H9 (cell line): ENCODE data around the gene MIPEP. TPM values are rescaled to one million over a fixed set of nuclear protein-coding genes. Genes with fewer than 3 reads are reported as not detected.

Experiments
- DNase-seq: peaks from one replicate; pipeline ENCODE4 v3.0.0-alpha.2; 2017
- H2AFZ ChIP-seq: one replicate; pipeline ENCODE4 v1.6.1; 2013; ENCODE audit warnings: mild to moderate bottlenecking, low read length, control low read depth, moderate library complexity
- H2AK5ac ChIP-seq: 2 replicates; pipeline ENCODE4 v1.6.1; 2013; ENCODE audit warnings: low read length, control low read depth, mixed read lengths; ENCODE audit not compliant: insufficient read length
- H2BK120ac ChIP-seq: one replicate; pipeline ENCODE4 v1.6.1; 2013; ENCODE audit warnings: low read depth, mild to moderate bottlenecking, low read length, control low read depth, inconsistent platforms; ENCODE audit not compliant: poor library complexity, severe bottlenecking
- H2BK12ac ChIP-seq: 2 replicates; pipeline ENCODE4 v1.6.1; 2013; ENCODE audit warnings: low read length, control low read depth, mixed read lengths, low read depth; ENCODE audit not compliant: insufficient read length
- H2BK15ac ChIP-seq: 2 replicates; pipeline ENCODE4 v1.6.1; 2013; ENCODE audit warnings: low read depth, low read length, control low read depth
- H2BK20ac ChIP-seq: one replicate; pipeline ENCODE4 v1.6.1; 2013; ENCODE audit warnings: low read depth, mild to moderate bottlenecking, low read length, control low read depth, inconsistent platforms; ENCODE audit not compliant: poor library complexity, severe bottlenecking
- H2BK5ac ChIP-seq: 2 replicates; pipeline ENCODE4 v1.6.1; 2013; ENCODE audit warnings: low read length, control low read depth, mixed read lengths; ENCODE audit not compliant: insufficient read length
- H3K14ac ChIP-seq: 2 replicates; pipeline ENCODE4 v1.6.1; 2013; ENCODE audit warnings: low read length, control low read depth; ENCODE audit not compliant: insufficient read depth
- H3K18ac ChIP-seq: 2 replicates; pipeline ENCODE4 v1.6.1; 2013; ENCODE audit warnings: low read depth, mild to moderate bottlenecking, mixed read lengths, low read length, control low read depth; ENCODE audit not compliant: insufficient read length
- H3K23ac ChIP-seq: 2 replicates; pipeline ENCODE4 v1.6.1; 2013; ENCODE audit warnings: low read length, control low read depth, mixed read lengths, low read depth; ENCODE audit not compliant: insufficient read length
- H3K23me2 ChIP-seq: 2 replicates; pipeline ENCODE4 v1.6.1; 2013; ENCODE audit warnings: low read depth, mild to moderate bottlenecking, mixed read lengths, low read length, control low read depth; ENCODE audit not compliant: insufficient read length, poor library complexity, severe bottlenecking
- H3K27ac ChIP-seq: 2 replicates; pipeline ENCODE4 v1.5.1; 2013; ENCODE audit warnings: low read length, control low read depth, mixed read lengths, low read depth; ENCODE audit not compliant: insufficient read length
- H3K27me3 ChIP-seq: 2 replicates; pipeline ENCODE4 v1.6.1; 2013; ENCODE audit warnings: low read length, control low read depth, inconsistent platforms; ENCODE audit not compliant: insufficient read depth
- H3K4ac ChIP-seq: 2 replicates; pipeline ENCODE4 v1.6.1; 2013; ENCODE audit warnings: low read depth, mild to moderate bottlenecking, control low read depth, inconsistent platforms, low read length, moderate library complexity
- H3K4me1 ChIP-seq: 2 replicates; pipeline ENCODE4 v1.6.1; 2013; ENCODE audit warnings: low read length, control low read depth, inconsistent platforms; ENCODE audit not compliant: insufficient read depth
- H3K4me2 ChIP-seq: 2 replicates; pipeline ENCODE4 v1.6.1; 2013; ENCODE audit warnings: low read length, control low read depth, mixed read lengths; ENCODE audit not compliant: insufficient read length, insufficient read depth
- H3K56ac ChIP-seq: 2 replicates; pipeline ENCODE4 v1.6.1; 2013; ENCODE audit warnings: low read depth, mild to moderate bottlenecking, mixed read lengths, low read length, control low read depth; ENCODE audit not compliant: insufficient read length
- H3K79me1 ChIP-seq: 2 replicates; pipeline ENCODE4 v1.6.1; 2013; ENCODE audit warnings: low read depth, mild to moderate bottlenecking, moderate library complexity, low read length, control low read depth, inconsistent platforms; ENCODE audit not compliant: insufficient read depth, poor library complexity, severe bottlenecking
- H3K79me2 ChIP-seq: 2 replicates; pipeline ENCODE4 v1.6.1; 2013; ENCODE audit warnings: low read length, control low read depth, inconsistent platforms; ENCODE audit not compliant: insufficient read depth
- H3K9ac ChIP-seq: 2 replicates; pipeline ENCODE4 v1.6.1; 2013; ENCODE audit warnings: low read length, control low read depth, mixed read lengths; ENCODE audit not compliant: insufficient read length; ENCODE audit errors: extremely low read depth
- H3K9me3 ChIP-seq: one replicate; pipeline ENCODE4 v1.6.1; 2013; ENCODE audit warnings: low read depth, low read length, inconsistent platforms; ENCODE audit not compliant: control insufficient read depth
- H3T11ph ChIP-seq: one replicate; pipeline ENCODE4 v1.6.1; 2013; ENCODE audit warnings: mild to moderate bottlenecking, low read length, control low read depth, inconsistent platforms
- H4K20me1 ChIP-seq: one replicate; pipeline ENCODE4 v1.6.1; 2013; ENCODE audit not compliant: control insufficient read depth, insufficient read length, insufficient read depth
- H4K5ac ChIP-seq: 2 replicates; pipeline ENCODE4 v1.6.1; 2013; ENCODE audit warnings: low read depth, mild to moderate bottlenecking, mixed read lengths, low read length, control low read depth; ENCODE audit not compliant: insufficient read length
- H4K8ac ChIP-seq: replicated peaks from 2 replicates; pipeline ENCODE4 v1.6.1; 2013; ENCODE audit warnings: low read length, control low read depth, mixed read lengths, low read depth; ENCODE audit not compliant: insufficient read length
- H4K91ac ChIP-seq: 2 replicates; pipeline ENCODE4 v1.6.1; 2013; ENCODE audit warnings: low read depth, mild to moderate bottlenecking, moderate library complexity, mixed read lengths, low read length, control low read depth; ENCODE audit not compliant: insufficient read length
- H3K27ac Mint-ChIP-seq, 3 experiments: 2 replicates in 2 of 3; 3 replicates in 1 of 3; pipeline ENCODE4 v1.8.0; 2020 to 2021; ENCODE audit warnings: mixed read lengths in 3 of 3, mild to moderate bottlenecking in 1 of 3, moderate library complexity in 1 of 3
- H3K27me3 Mint-ChIP-seq: 2 replicates; pipeline ENCODE4 v1.8.0; 2021; ENCODE audit warnings: low read depth, mild to moderate bottlenecking, moderate library complexity, mixed read lengths
- H3K36me3 Mint-ChIP-seq, 3 experiments: 2 replicates in 2 of 3; 3 replicates in 1 of 3; pipeline ENCODE4 v1.8.0; 2020 to 2021; ENCODE audit warnings: low read depth in 3 of 3, mixed read lengths in 3 of 3; ENCODE audit not compliant: insufficient read depth in 1 of 3
- H3K4me1 Mint-ChIP-seq, 2 experiments: 2 replicates each; pipeline ENCODE4 v1.8.0; 2020; ENCODE audit warnings: mixed read lengths in 2 of 2
- H3K4me3 Mint-ChIP-seq, 2 experiments: 2 replicates in 1 of 2; 3 replicates in 1 of 2; pipeline ENCODE4 v1.8.0; 2020 to 2021; ENCODE audit warnings: mild to moderate bottlenecking in 2 of 2, mixed read lengths in 2 of 2, moderate library complexity in 1 of 2
- H3K9me3 Mint-ChIP-seq, 2 experiments: 2 replicates in 1 of 2; 3 replicates in 1 of 2; pipeline ENCODE4 v1.8.0; 2020; ENCODE audit warnings: mild to moderate bottlenecking in 2 of 2, mixed read lengths in 2 of 2, moderate library complexity in 1 of 2
- WGBS: extraction: QIAGEN DNeasy Blood & Tissue Kit; methylation state at CpG from one replicate; pipeline ENCODE4 v1.1.7; 2013; ENCODE audit warnings: missing lambda C conversion rate, low lambda C conversion rate, mixed read lengths; ENCODE audit not compliant: insufficient read length; ENCODE audit errors: extremely low coverage; 5-methylcytosine and 5-hydroxymethylcytosine counted together
- total RNA-seq: library from RNA; stranded (reverse); gene quantifications from 2 replicates; pipeline ENCODE4 v1.2.1, GENCODE V29; 2021
- TF ChIP-seq, protein P1 (sequence below): fragments of 200-600 bp; sonication (generic); conservative IDR thresholded peaks from 3 replicates; pipeline ENCODE4 v1.8.0; 2021; ENCODE audit warnings: antibody characterized with exemption, mild to moderate bottlenecking

Gene MIPEP
- total RNA-seq, 1 experiment from 2014 or later, result 18.5 TPM

DNA sequence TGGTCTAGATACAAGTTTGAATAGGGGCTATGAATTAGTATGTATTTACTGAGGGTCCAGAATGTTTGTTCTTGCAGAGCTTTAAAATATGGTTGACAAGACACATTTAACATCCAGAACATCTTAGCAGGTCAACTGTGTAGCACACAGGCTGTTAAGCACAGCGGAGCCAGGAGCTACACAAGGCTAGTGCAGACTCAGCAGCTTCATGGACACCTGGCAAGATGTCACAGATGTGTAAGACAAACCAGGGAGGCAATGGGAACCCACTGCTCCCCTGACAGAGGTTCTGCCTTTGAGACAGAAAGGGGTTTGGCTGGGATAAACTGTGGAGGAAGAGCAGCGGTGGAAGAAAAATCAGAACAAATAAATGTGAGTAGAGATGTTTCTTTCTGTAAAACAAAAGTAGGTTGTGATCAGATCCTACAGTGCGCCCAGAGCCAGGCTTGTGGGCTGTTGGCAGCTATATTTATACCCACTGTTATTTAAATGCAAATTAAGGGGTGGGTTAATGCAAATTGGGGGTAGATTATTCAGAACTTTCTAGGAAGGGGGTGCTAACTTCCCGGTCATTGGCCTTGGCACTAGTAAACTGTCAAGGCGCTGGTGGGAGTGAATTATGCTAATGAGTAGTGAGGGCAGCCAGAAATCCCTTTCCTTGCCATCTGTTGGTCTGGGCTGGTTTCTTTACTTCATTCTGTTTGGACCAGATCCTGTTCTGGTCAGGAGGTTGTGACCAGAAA, 33.0 kb downstream of the MIPEP start:
- no peak overlapping the region for H3K4ac ChIP-seq
- WGBS, result no CpG with 5 or more reads among the region's 5 CpGs
- no peak overlapping the region for H4K91ac ChIP-seq
- Mint-ChIP-seq H3K27ac (peak overlapping the region in 1 of 3 experiments; percentile 19; a peak in 1 of 7 replicates), H3K36me3 (peaks cover 2 to 5% (median 3%) of the 10 kb centered on the region in 3 experiments; a peak in 5 of 7 replicates), H3K27me3 (no peaks in the 10 kb centered on the region), H3K4me3 (no peak overlapping the region), H3K9me3 (no peaks in the 10 kb centered on the region), H3K4me1 (peaks cover 8 to 9% of the 10 kb centered on the region in 2 experiments)
- no peak overlapping the region for H3K23ac ChIP-seq
- DNase-seq, result peak; percentile 38
- no peak overlapping the region for H3K27ac ChIP-seq
- H2AK5ac ChIP-seq, result no peak overlapping the region
- H3K4me2 ChIP-seq, result no peak overlapping the region
- H3K4me1 ChIP-seq, result peaks cover 3% of the 10 kb centered on the region
- H3K79me1 ChIP-seq, result no peaks in the 10 kb centered on the region
- no peaks in the 10 kb centered on the region for H3K9me3 ChIP-seq
- no peaks in the 10 kb centered on the region; the same call in 1 of the 2 replicates for H3K27me3 ChIP-seq
- H4K5ac ChIP-seq, result no peak overlapping the region
- H2BK12ac ChIP-seq, result no peak overlapping the region
- no peak overlapping the region for H4K8ac ChIP-seq
- no peak overlapping the region for H2BK120ac ChIP-seq
- H3K18ac ChIP-seq, result no peak overlapping the region
- no peak overlapping the region for H3K56ac ChIP-seq
- no peak overlapping the region for H3T11ph ChIP-seq
- H2BK20ac ChIP-seq, result no peak overlapping the region
- no peak overlapping the region for H2AFZ ChIP-seq
- TF ChIP-seq, protein P1, sequence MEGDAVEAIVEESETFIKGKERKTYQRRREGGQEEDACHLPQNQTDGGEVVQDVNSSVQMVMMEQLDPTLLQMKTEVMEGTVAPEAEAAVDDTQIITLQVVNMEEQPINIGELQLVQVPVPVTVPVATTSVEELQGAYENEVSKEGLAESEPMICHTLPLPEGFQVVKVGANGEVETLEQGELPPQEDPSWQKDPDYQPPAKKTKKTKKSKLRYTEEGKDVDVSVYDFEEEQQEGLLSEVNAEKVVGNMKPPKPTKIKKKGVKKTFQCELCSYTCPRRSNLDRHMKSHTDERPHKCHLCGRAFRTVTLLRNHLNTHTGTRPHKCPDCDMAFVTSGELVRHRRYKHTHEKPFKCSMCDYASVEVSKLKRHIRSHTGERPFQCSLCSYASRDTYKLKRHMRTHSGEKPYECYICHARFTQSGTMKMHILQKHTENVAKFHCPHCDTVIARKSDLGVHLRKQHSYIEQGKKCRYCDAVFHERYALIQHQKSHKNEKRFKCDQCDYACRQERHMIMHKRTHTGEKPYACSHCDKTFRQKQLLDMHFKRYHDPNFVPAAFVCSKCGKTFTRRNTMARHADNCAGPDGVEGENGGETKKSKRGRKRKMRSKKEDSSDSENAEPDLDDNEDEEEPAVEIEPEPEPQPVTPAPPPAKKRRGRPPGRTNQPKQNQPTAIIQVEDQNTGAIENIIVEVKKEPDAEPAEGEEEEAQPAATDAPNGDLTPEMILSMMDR, result no peak
- no peaks in the 10 kb centered on the region for H4K20me1 ChIP-seq
- no peak overlapping the region for H3K14ac ChIP-seq
- no peak overlapping the region for H3K9ac ChIP-seq
- no peaks in the 10 kb centered on the region for H3K79me2 ChIP-seq
- no peak overlapping the region for H2BK15ac ChIP-seq
- H2BK5ac ChIP-seq, result no peak overlapping the region
- H3K23me2 ChIP-seq, result no peaks in the 10 kb centered on the region
